CD8-positive, alpha-beta memory T cell (primary cell): ENCODE results near the gene DDX51. TPM values are rescaled to one million over a fixed set of nuclear protein-coding genes. Genes with fewer than 3 reads are reported as not detected.
A peak's percentile ranks its signal among the peaks of the same experiment; 100 is the strongest.
"Not testable (repeated sequence)": the region's sequence is repeated elsewhere in the genome, so short reads cannot be mapped to it uniquely, and the experiment has no call there.

Experiments used
- CTCF ChIA-PET: fragments of 350-600 bp; sonication (Branson Sonifier 250); formaldehyde crosslinking; loops from one replicate; lab custom pipeline; 2021; ENCODE audit warnings: antibody characterized with exemption; lab: Charles Lee
- POLR2A ChIA-PET: fragments of 350-600 bp; sonication (Branson Sonifier 250); formaldehyde crosslinking; loops from one replicate; lab custom pipeline; 2021; ENCODE audit warnings: antibody characterized with exemption; lab: Charles Lee
- DNase-seq, 5 donors: peaks; one replicate each; pipeline versions ENCODE4 v3.0.0 to v3.0.0-alpha.2; 2020 to 2022; ENCODE audit warnings: mixed read lengths in 1 of 5
- H3K27ac ChIP-seq: one replicate; pipeline ENCODE4 v1.7.0; 2013; ENCODE audit warnings: low read depth, mild to moderate bottlenecking, low read length, moderate library complexity
- H3K27me3 ChIP-seq: 2 replicates; pipeline ENCODE4 v1.7.0; 2013; ENCODE audit warnings: low read length, mild to moderate bottlenecking; ENCODE audit not compliant: insufficient read depth, poor library complexity, severe bottlenecking
- H3K36me3 ChIP-seq: 2 replicates; pipeline ENCODE4 v1.7.0; 2013; ENCODE audit warnings: mild to moderate bottlenecking, low read length, moderate library complexity; ENCODE audit not compliant: insufficient read depth
- H3K4me1 ChIP-seq: 2 replicates; pipeline ENCODE4 v1.7.0; 2013; ENCODE audit warnings: mild to moderate bottlenecking, low read length, moderate library complexity; ENCODE audit not compliant: insufficient read depth
- H3K4me3 ChIP-seq: 2 replicates; pipeline ENCODE4 v1.7.0; 2013; ENCODE audit warnings: mild to moderate bottlenecking, low read length
- H3K9me3 ChIP-seq: 2 replicates; pipeline ENCODE4 v1.7.0; 2013; ENCODE audit warnings: mild to moderate bottlenecking, low read length
- H3K27ac Mint-ChIP-seq, 8 donors: one replicate each; pipeline ENCODE4 v1.8.0; 2020 to 2021; ENCODE audit warnings: mixed read lengths in 8 of 8, mild to moderate bottlenecking in 6 of 8, inconsistent platforms in 3 of 8, moderate library complexity in 3 of 8
- H3K27me3 Mint-ChIP-seq, 2 donors: one replicate each; pipeline ENCODE4 v1.8.0; 2020 to 2021; ENCODE audit warnings: mixed read lengths in 2 of 2, mild to moderate bottlenecking in 1 of 2, moderate library complexity in 1 of 2
- H3K36me3 Mint-ChIP-seq, 3 donors: one replicate each; pipeline ENCODE4 v1.8.0; 2020 to 2021; ENCODE audit warnings: mixed read lengths in 3 of 3, inconsistent platforms in 1 of 3, mild to moderate bottlenecking in 1 of 3
- H3K4me1 Mint-ChIP-seq, 3 donors: one replicate each; pipeline ENCODE4 v1.8.0; 2020 to 2021; ENCODE audit warnings: mixed read lengths in 3 of 3, inconsistent platforms in 1 of 3, mild to moderate bottlenecking in 1 of 3
- H3K4me3 Mint-ChIP-seq, 7 donors: one replicate each; pipeline ENCODE4 v1.8.0; 2020 to 2021; ENCODE audit warnings: mixed read lengths in 7 of 7, mild to moderate bottlenecking in 6 of 7, moderate library complexity in 4 of 7, inconsistent platforms in 2 of 7
- H3K9me3 Mint-ChIP-seq, 5 donors: one replicate each; pipeline ENCODE4 v1.8.0; 2020 to 2022; ENCODE audit warnings: mixed read lengths in 5 of 5, mild to moderate bottlenecking in 3 of 5, moderate library complexity in 2 of 5, inconsistent platforms in 1 of 5
- polyA plus RNA-seq: library from polyadenylated mRNA; unstranded; fragments of 300-500 nt; fragmentation: Illumina TruSeq; gene quantifications from one replicate; pipeline ENCODE4 v1.2.3, GENCODE V29; 2021
- total RNA-seq, 2 experiments: library from RNA; stranded (reverse); gene quantifications; one replicate each; pipeline ENCODE4 v1.2.3, GENCODE V29; 2021

Gene DDX51
- total and polyA plus RNA-seq, 3 experiments from 2014 or later: 14.1 to 36.4 (median 35.2) TPM

DNA sequence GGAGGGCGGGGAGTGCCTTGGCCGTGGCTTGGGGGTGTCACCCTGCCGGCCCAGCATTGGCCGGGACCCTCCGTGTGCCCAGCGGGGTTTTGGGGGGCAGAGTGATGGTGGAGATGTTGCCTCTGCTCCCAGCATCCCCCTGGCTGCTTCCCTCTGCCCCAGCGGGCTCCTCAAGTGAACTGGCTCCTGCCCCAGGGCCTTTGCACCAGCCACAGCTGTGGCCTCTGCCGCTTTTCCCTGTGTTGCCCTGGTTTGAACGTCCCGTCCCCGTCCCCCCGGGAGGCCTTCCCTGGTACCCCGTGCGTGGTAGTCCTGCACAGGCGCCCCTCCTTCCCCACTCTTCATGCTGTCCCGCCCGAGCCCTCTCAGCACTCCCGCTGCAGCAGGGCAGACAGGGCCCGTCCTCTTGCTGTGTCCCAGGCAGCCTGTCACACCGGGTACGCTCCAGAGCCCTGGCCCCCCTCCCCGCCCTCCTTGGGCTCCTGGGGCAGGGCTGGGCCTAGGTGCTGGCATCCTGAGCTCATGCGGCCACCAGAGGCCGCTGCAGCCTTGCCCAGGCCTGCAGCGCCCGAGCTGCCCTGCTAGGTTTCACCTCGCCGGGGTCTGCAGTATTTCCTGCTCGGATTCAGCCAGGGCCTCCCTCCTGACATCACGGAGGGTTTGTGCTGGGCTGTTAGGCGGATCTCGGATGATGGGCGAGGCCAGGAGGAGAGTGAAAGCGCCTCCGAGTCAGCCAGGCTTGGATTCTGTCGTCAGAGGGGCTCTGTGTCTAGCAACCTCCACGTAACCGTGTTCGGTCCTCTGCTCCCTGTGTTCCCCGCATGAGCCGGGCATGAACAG is 9.6 kb upstream of the DDX51 start:
- Mint-ChIP-seq H3K27ac (peak overlapping the region in 3 of 8 donors; percentile 17 to 54 (median 38)), H3K27me3 (no peaks in the 10 kb centered on the region), H3K4me1 (peaks cover 0 to 5% (median 0%) of the 10 kb centered on the region in 3 donors), H3K9me3 (no peaks in the 10 kb centered on the region), H3K36me3 (peaks cover 0 to 4% (median 0%) of the 10 kb centered on the region in 3 donors), H3K4me3 (peak overlapping the region in 4 of 7 donors; percentile 28 to 80 (median 40))
- ChIA-PET POLR2A (interaction anchor here (0.5 to 1.1 kb wide), 2 partner anchors 36 to 65 kb away, joined by 3 to 4 read pairs; no protein-coding TSS in a partner anchor), CTCF (interaction anchor here (0.6 to 1.6 kb wide), 22 partner anchors 8 to 461 kb away, joined by 3 to 18 read pairs (median 3); partner anchors contain the start of gene NOC4L)
- Histone ChIP-seq H3K9me3 (no peaks in the 10 kb centered on the region), H3K4me3 (peak overlapping the region; percentile 45), H3K4me1 (no peaks in the 10 kb centered on the region), H3K27me3 (no peaks in the 10 kb centered on the region), H3K36me3 (peaks cover 12% of the 10 kb centered on the region), H3K27ac (no peak overlapping the region)
- peak; percentile 55 to 79 (median 71) for DNase-seq

DNA sequence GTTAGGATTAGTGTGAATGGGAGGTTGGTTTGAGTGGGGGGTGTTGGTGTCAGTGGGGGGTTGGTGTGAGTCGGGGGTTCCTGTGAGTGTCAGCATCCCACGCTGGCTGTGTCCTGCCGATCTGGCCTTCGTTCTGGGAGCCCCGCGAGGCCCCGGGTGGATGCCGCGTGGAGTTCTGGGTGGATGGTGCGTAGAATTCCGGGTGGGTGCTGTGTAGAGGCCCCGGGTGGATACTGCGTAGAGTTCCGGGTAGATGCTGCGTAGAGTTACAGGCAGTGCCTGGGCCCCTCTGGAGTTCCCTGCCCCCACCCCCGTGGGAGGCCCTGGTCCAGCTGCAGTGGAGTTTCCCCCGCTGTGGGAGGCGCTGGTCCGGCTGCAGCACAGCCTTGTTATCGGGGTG is 8.8 kb upstream of the DDX51 start:
- no peak overlapping the region for H3K4me3 Mint-ChIP-seq
- ChIA-PET POLR2A (no interaction called here), CTCF (interaction anchor here (0.9 to 1.6 kb wide), 3 partner anchors 13 to 363 kb away, joined by 3 to 5 read pairs (median 4); no protein-coding TSS in a partner anchor)
- no peak overlapping the region for H3K27ac Mint-ChIP-seq
- H3K9me3 Mint-ChIP-seq: no peaks in the 10 kb centered on the region
- peaks cover 12% of the 10 kb centered on the region for H3K36me3 ChIP-seq
- H3K4me3 ChIP-seq: no peak overlapping the region
- H3K4me1 ChIP-seq: no peaks in the 10 kb centered on the region
- no peaks in the 10 kb centered on the region for H3K9me3 ChIP-seq
- DNase-seq: peak in 1 of 5 donors; percentile 31
- peaks cover 0 to 7% (median 0%) of the 10 kb centered on the region in 3 donors for H3K36me3 Mint-ChIP-seq
- H3K27ac ChIP-seq: no peak overlapping the region
- no peaks in the 10 kb centered on the region for H3K27me3 ChIP-seq
- no peaks in the 10 kb centered on the region for H3K27me3 Mint-ChIP-seq
- peaks cover 0 to 5% (median 0%) of the 10 kb centered on the region in 3 donors for H3K4me1 Mint-ChIP-seq

GRCh38 chr12:132152411-132152821 is 8.3 kb upstream of the DDX51 start:
- Histone ChIP-seq H3K4me3 (no peak overlapping the region), H3K36me3 (peaks cover 12% of the 10 kb centered on the region), H3K27ac (no peak overlapping the region), H3K4me1 (no peaks in the 10 kb centered on the region), H3K9me3 (no peaks in the 10 kb centered on the region), H3K27me3 (no peaks in the 10 kb centered on the region)
- Mint-ChIP-seq H3K4me1 (peaks cover 0 to 5% (median 0%) of the 10 kb centered on the region in 3 donors), H3K4me3 (no peak overlapping the region), H3K27ac (no peak overlapping the region), H3K9me3 (no peaks in the 10 kb centered on the region), H3K27me3 (no peaks in the 10 kb centered on the region), H3K36me3 (peaks cover 0 to 9% (median 0%) of the 10 kb centered on the region in 3 donors)
- DNase-seq: peak in 1 of 5 donors; percentile 42
- CTCF ChIA-PET: no interaction called here
- POLR2A ChIA-PET: no interaction called here

GRCh38 chr12:132151766-132152410 is 7.8 kb upstream of the DDX51 start:
- Histone ChIP-seq H3K4me3 (no peak overlapping the region), H3K36me3 (peaks cover 10% of the 10 kb centered on the region), H3K4me1 (no peaks in the 10 kb centered on the region), H3K27me3 (no peaks in the 10 kb centered on the region), H3K9me3 (no peaks in the 10 kb centered on the region), H3K27ac (no peak overlapping the region)
- H3K4me3 Mint-ChIP-seq: no peak overlapping the region
- ChIA-PET POLR2A (no interaction called here), CTCF (no interaction called here)
- peaks cover 0 to 5% (median 0%) of the 10 kb centered on the region in 3 donors for H3K4me1 Mint-ChIP-seq
- peaks cover 0 to 10% (median 0%) of the 10 kb centered on the region in 3 donors for H3K36me3 Mint-ChIP-seq
- H3K9me3 Mint-ChIP-seq: no peaks in the 10 kb centered on the region
- H3K27me3 Mint-ChIP-seq: no peaks in the 10 kb centered on the region
- no peak overlapping the region for H3K27ac Mint-ChIP-seq
- DNase-seq: peak in 1 of 5 donors; percentile 44

DNA sequence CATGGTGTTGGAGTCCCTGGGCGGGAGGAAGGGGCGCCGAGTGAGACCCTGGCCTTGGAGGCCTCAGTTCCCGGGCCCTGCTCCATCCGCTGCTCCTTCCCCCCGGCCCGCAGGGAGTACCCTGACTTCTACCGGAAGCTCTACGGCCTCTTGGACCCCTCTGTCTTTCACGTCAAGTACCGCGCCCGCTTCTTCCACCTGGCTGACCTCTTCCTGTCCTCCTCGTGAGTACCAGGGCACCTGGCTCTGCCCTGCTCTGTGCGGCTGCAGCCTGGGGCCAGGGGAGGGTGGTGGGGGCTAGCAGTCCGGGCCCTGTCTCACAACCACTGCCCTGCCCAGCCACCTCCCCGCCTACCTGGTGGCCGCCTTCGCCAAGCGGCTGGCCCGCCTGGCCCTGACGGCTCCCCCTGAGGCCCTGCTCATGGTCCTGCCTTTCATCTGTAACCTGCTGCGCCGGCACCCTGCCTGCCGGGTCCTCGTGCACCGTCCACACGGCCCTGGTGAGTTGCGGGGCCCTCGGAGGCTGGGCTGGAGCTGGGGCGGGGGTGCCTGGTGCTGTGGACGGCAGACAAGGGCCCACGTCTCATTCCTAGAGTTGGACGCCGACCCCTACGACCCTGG is 7.1 kb upstream of the DDX51 start:
- Mint-ChIP-seq H3K9me3 (no peaks in the 10 kb centered on the region), H3K36me3 (peaks cover 0 to 17% (median 0%) of the 10 kb centered on the region in 3 donors), H3K4me3 (no peak overlapping the region), H3K27me3 (no peaks in the 10 kb centered on the region), H3K27ac (peak overlapping the region in 1 of 8 donors; percentile 10), H3K4me1 (peaks cover 2 to 11% (median 5%) of the 10 kb centered on the region in 3 donors)
- no peak overlapping the region for H3K4me3 ChIP-seq
- POLR2A ChIA-PET: no interaction called here
- no peaks in the 10 kb centered on the region for H3K27me3 ChIP-seq
- H3K9me3 ChIP-seq: no peaks in the 10 kb centered on the region
- no peaks in the 10 kb centered on the region for H3K4me1 ChIP-seq
- peak in 1 of 5 donors; percentile 49 for DNase-seq
- H3K27ac ChIP-seq: no peak overlapping the region
- CTCF ChIA-PET: no interaction called here
- H3K36me3 ChIP-seq: peaks cover 4% of the 10 kb centered on the region

GRCh38 chr12:132150780-132151144 is 6.6 kb upstream of the DDX51 start:
- Mint-ChIP-seq H3K27me3 (no peaks in the 10 kb centered on the region), H3K4me1 (peaks cover 7 to 16% (median 8%) of the 10 kb centered on the region in 3 donors), H3K4me3 (no peak overlapping the region), H3K9me3 (no peaks in the 10 kb centered on the region), H3K36me3 (peaks cover 0 to 22% (median 0%) of the 10 kb centered on the region in 3 donors), H3K27ac (no peak overlapping the region)
- Histone ChIP-seq H3K27me3 (no peaks in the 10 kb centered on the region), H3K36me3 (no peaks in the 10 kb centered on the region), H3K4me3 (no peak overlapping the region), H3K9me3 (no peaks in the 10 kb centered on the region), H3K27ac (no peak overlapping the region), H3K4me1 (peaks cover under 1% of the 10 kb centered on the region)
- ChIA-PET POLR2A (no interaction called here), CTCF (no interaction called here)
- DNase-seq: peak in 1 of 5 donors; percentile 47

GRCh38 chr12:132149526-132149925 is 5.4 kb upstream of the DDX51 start:
- POLR2A ChIA-PET, H3K27me3 ChIP-seq, CTCF ChIA-PET, H3K27ac ChIP-seq, H3K27me3 Mint-ChIP-seq, H3K27ac Mint-ChIP-seq, H3K4me3 ChIP-seq, H3K9me3 ChIP-seq, H3K36me3 ChIP-seq, H3K4me3 Mint-ChIP-seq, H3K9me3 Mint-ChIP-seq: not testable (repeated sequence)
- peaks cover 11% of the 10 kb centered on the region for H3K4me1 ChIP-seq
- peaks cover 17 to 28% (median 19%) of the 10 kb centered on the region in 3 donors for H3K4me1 Mint-ChIP-seq
- DNase-seq: peak in 1 of 5 donors; percentile 4
- H3K36me3 Mint-ChIP-seq: peaks cover 0 to 26% (median 0%) of the 10 kb centered on the region in 3 donors
